A549 (cell line): ENCODE measurements around the gene SPOCK2. TPM values are rescaled to one million over a fixed set of nuclear protein-coding genes. Genes with fewer than 3 reads are reported as not detected.
"Not testable (repeated sequence)": the region's sequence is repeated elsewhere in the genome, so short reads cannot be mapped to it uniquely, and the experiment has no call there.

Source experiments
- ATAC-seq, 2 experiments: fragments of 200-7000 bp in 1 of 2; fragments of >200 bp in 1 of 2; cut with Nextera tagmentation in 1 of 2; cut with Tn5 transposase in 1 of 2; 3 replicates each; pipeline versions ENCODE4 v1.8.0 to v1.9.1; 2018 to 2020; ENCODE audit warnings: mild to moderate bottlenecking in 1 of 2, moderate library complexity in 1 of 2
- CTCF ChIA-PET: fragments of 300-600 bp; sonication (Branson Sonifier 250); formaldehyde crosslinking; extraction: SDS; loops from one replicate; lab custom pipeline; 2021; ENCODE audit warnings: antibody characterized with exemption, inconsistent platforms; lab: Yijun Ruan, JAX
- POLR2A ChIA-PET: fragments of 350-600 bp; formaldehyde crosslinking; extraction: SDS; loops from one replicate; lab custom pipeline; 2021; ENCODE audit warnings: antibody characterized with exemption, inconsistent platforms; lab: Yijun Ruan, JAX
- DNase-seq, 2 experiments: peaks; one replicate each; pipeline versions ENCODE4 v3.0.0 to v3.0.0-alpha.2; 2011 to 2016; ENCODE audit warnings: low read depth in 1 of 2, low spot score in 1 of 2
- FAIRE-seq: peaks from 2 replicates; lab custom pipeline; 2011; peaks lifted over from hg19 to GRCh38; lab: Jason Lieb, UNC
- H3K27ac ChIP-seq, 2 experiments: fragments of >200 bp; sonication (Bioruptor Twin); formaldehyde crosslinking; 3 replicates each; pipeline ENCODE4 v1.5.1; 2016 to 2017
- H3K4me1 ChIP-seq: fragments of >200 bp; sonication (Bioruptor Twin); formaldehyde crosslinking; 3 replicates; pipeline ENCODE4 v1.6.1; 2016
- H3K4me2 ChIP-seq: fragments of >200 bp; sonication (Bioruptor Twin); formaldehyde crosslinking; 3 replicates; pipeline ENCODE4 v1.6.1; 2016
- H3K4me3 ChIP-seq: fragments of >200 bp; sonication (Bioruptor Twin); formaldehyde crosslinking; 3 replicates; pipeline ENCODE4 v1.5.1; 2016
- H3K9me3 ChIP-seq: fragments of >200 bp; sonication (Bioruptor Twin); formaldehyde crosslinking; 3 replicates; pipeline ENCODE4 v1.6.1; 2016
- EHMT2 ChIP-seq: fragments of 200-600 bp; sonication (generic); IDR thresholded peaks from 2 replicates; pipeline ENCODE4 v1.6.1; 2016; ENCODE audit warnings: antibody characterized with exemption, low read depth, mild to moderate bottlenecking, moderate library complexity
- ESRRA ChIP-seq: fragments of 150-350 bp; IDR thresholded peaks from 2 replicates; pipeline ENCODE4 v1.6.1; 2014; ENCODE audit warnings: mild to moderate bottlenecking, low read length, borderline replicate concordance
- FOXS1 ChIP-seq: fragments of 250-450 bp; sonication (Bioruptor Pico); IDR thresholded peaks from 2 replicates; pipeline ENCODE4 v1.5.0; 2020; ENCODE audit warnings: mild to moderate bottlenecking, moderate library complexity
- GATA3 ChIP-seq: IDR thresholded peaks from 2 replicates; pipeline ENCODE4 v1.6.1; 2012; ENCODE audit warnings: borderline replicate concordance
- HDAC2 ChIP-seq: fragments of 200-600 bp; sonication (generic); IDR thresholded peaks from 2 replicates; pipeline ENCODE4 v1.6.1; 2016
- PBX3 ChIP-seq: IDR thresholded peaks from 2 replicates; pipeline ENCODE4 v1.6.1; 2012
- RAD21 ChIP-seq, 2 experiments: fragments of >200 bp in 1 of 2; sonication (Bioruptor Twin) in 1 of 2; formaldehyde crosslinking in 1 of 2; IDR thresholded peaks in 1 of 2; conservative IDR thresholded peaks in 1 of 2; 2 replicates in 1 of 2; 3 replicates in 1 of 2; pipeline ENCODE4 v1.6.1; 2012 to 2018; ENCODE audit warnings: inconsistent platforms in 1 of 2
- RFX5 ChIP-seq: fragments of 450-650 bp; IDR thresholded peaks from 2 replicates; pipeline ENCODE4 v1.7.1; 2014; ENCODE audit warnings: antibody characterized with exemption, mild to moderate bottlenecking, moderate library complexity
- ZSCAN20 ChIP-seq: fragments of 250-450 bp; sonication (Bioruptor Pico); IDR thresholded peaks from 2 replicates; pipeline ENCODE4 v1.8.0; 2022; ENCODE audit warnings: mild to moderate bottlenecking, moderate library complexity
- WGBS: methylation state at CpG from one replicate; pipeline ENCODE4 v1.1.6; 2017; ENCODE audit errors: missing lambda C conversion rate; 5-methylcytosine and 5-hydroxymethylcytosine counted together
- polyA plus RNA-seq, 4 experiments: library from polyadenylated mRNA; depleted of rRNA in 3 of 4; stranded (reverse); fragments of >200 nt; fragmentation: RNase III in 1 of 4; extraction: RNeasy Plus Mini Kit Qiagen cat#74134 plus additional on column Dnase treatment in 1 of 4; gene quantifications; 2 replicates in 3 of 4; 3 replicates in 1 of 4; pipeline ENCODE4 v1.2.3, GENCODE V29; 2011 to 2017
- TF ChIP-seq, protein P1 (sequence below): fragments of >200 bp; sonication (Bioruptor Twin); formaldehyde crosslinking; IDR thresholded peaks from 2 replicates; pipeline ENCODE4 v1.6.1; 2016

SPOCK2 gene
- polyA plus RNA-seq, 2 of the 4 experiments (the other 2 are of a cell fraction), result 0.52 to 0.67 TPM

GRCh38 chr10:72037266-72037665 is 51.1 kb downstream of the SPOCK2 start:
- 81% methylated on average over 8 of the region's 8 CpGs for WGBS
- no peak overlapping the region for H3K27ac ChIP-seq
- CTCF ChIA-PET, result interaction anchor here (1.1 to 22.0 kb wide), 5 partner anchors 11 to 141 kb away, joined by 3 to 207 read pairs (median 15); no protein-coding TSS in a partner anchor
- ATAC-seq (no peak), FAIRE-seq (no peak), DNase-seq (no peak)
- TF ChIP-seq EHMT2, result no peak
- TF ChIP-seq PBX3, result no peak
- POLR2A ChIA-PET, result no interaction called here
- H3K9me3 ChIP-seq, result no peaks in the 10 kb centered on the region
- H3K4me2 ChIP-seq, result no peak overlapping the region
- H3K4me1 ChIP-seq, result peaks cover 18% of the 10 kb centered on the region
- H3K4me3 ChIP-seq, result no peak overlapping the region

DNA sequence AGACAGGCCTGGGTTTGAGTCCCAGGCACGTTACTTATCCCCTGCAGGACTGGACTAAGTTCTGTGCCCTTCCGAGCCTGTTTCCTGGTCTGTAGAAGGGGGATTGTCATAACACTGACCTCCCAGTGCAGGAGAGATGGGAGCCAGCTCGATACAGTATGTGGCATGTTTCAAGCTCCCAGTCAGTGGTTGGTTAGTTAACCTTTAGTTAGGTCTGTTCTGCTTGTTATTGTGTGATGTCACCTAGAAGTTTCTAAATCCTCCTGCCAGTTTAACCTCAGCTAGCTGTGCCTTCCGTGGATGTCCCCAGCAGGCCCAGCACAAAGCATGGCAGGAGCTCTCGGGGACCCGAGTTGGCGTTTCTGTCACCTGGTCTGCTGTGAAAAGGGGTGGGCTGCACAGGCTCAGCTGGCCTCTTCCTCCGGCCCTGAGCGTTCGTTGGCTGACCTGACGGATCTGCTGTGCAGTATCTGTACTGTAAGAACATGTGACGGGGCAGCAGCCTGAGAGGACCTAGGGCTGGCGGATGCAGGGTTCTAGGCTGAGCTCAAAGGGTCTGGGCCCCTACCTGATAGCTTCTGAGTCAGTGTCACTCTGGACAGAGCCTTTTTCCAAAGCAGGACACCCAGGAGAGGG is 53.0 kb downstream of the SPOCK2 start:
- ChIA-PET CTCF (interaction anchor here (0.9 to 22.0 kb wide), 4 partner anchors 11 to 139 kb away, joined by 3 to 207 read pairs (median 39); no protein-coding TSS in a partner anchor), POLR2A (no interaction called here)
- no peak overlapping the region; a peak in 1 of 6 replicates for H3K27ac ChIP-seq
- no peak overlapping the region for H3K4me3 ChIP-seq
- peaks cover 18% of the 10 kb centered on the region for H3K4me1 ChIP-seq
- no peak for DNase-seq
- no peak overlapping the region for H3K4me2 ChIP-seq
- no peaks in the 10 kb centered on the region for H3K9me3 ChIP-seq
- FAIRE-seq, result no peak
- WGBS, result 80% methylated on average over 7 of the region's 13 CpGs
- no peak for ATAC-seq
- TF ChIP-seq, protein P1, sequence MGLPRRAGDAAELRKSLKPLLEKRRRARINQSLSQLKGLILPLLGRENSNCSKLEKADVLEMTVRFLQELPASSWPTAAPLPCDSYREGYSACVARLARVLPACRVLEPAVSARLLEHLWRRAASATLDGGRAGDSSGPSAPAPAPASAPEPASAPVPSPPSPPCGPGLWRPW, result no peak

GRCh38 chr10:72034761-72035160 is 53.6 kb downstream of the SPOCK2 start:
- WGBS, result 87% methylated on average over 4 of the region's 4 CpGs
- CTCF ChIA-PET, result interaction anchor here (1.8 to 22.0 kb wide), 3 partner anchors 12 to 138 kb away, joined by 6 to 207 read pairs (median 72); no protein-coding TSS in a partner anchor
- DNase-seq, result no peak
- no peak for TF ChIP-seq HDAC2
- TF ChIP-seq ZSCAN20 (CRISPR knock-in tag), result no peak
- no peak for TF ChIP-seq ESRRA
- TF ChIP-seq RAD21 (conservative IDR thresholded peaks at IDR 0.05 in 1 of 2, IDR thresholded peaks at IDR 0.05 in 1 of 2), result no peak
- no peak for TF ChIP-seq GATA3
- no peak for TF ChIP-seq FOXS1 (CRISPR knock-in tag)
- Histone ChIP-seq H3K27ac (no peak overlapping the region), H3K4me2 (no peak overlapping the region), H3K4me1 (peaks cover 18% of the 10 kb centered on the region), H3K4me3 (no peak overlapping the region), H3K9me3 (no peaks in the 10 kb centered on the region)
- POLR2A ChIA-PET, result no interaction called here
- no peak for FAIRE-seq
- ATAC-seq, result no peak

DNA sequence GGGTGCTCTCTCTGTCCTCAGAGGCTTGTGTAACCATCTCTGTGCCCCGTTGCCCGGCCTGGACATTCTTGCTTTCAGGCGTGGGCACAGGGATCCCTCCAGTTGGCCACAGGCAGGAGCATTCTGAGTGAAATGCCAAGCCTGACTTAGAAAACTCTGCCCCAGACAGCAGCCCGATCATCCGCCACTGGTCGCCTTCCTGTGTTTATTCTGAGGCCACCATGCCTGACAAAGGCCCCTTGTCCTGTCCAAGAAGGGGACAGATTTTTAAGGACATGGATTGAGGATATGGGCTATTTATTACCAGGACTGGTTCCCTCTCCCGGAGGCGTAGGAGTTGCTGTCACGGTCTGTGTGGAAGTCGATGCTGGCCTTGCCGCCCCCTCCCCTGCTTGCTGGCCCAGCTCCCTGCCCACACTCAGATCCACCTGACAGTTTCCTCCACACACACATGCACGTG is 54.3 kb downstream of the SPOCK2 start:
- ChIA-PET CTCF (interaction anchor here (9.3 to 22.0 kb wide), 2 partner anchors 13 to 81 kb away, joined by 72 to 207 read pairs; no protein-coding TSS in a partner anchor), POLR2A (no interaction called here)
- Histone ChIP-seq H3K4me2 (no peak overlapping the region), H3K4me3 (no peak overlapping the region), H3K9me3 (no peaks in the 10 kb centered on the region), H3K27ac (no peak overlapping the region), H3K4me1 (peaks cover 17% of the 10 kb centered on the region)
- FAIRE-seq (no peak), ATAC-seq (no peak), DNase-seq (no peak)
- 80% methylated on average over 11 of the region's 12 CpGs for WGBS
- no peak for TF ChIP-seq RFX5

- POLR2A ChIA-PET, H3K4me2 ChIP-seq, DNase-seq, ATAC-seq, FAIRE-seq, H3K4me3 ChIP-seq, H3K27ac ChIP-seq, H3K9me3 ChIP-seq: not testable (repeated sequence)
- WGBS, result 71% methylated on average over 10 of the region's 11 CpGs
- H3K4me1 ChIP-seq, result peaks cover 14% of the 10 kb centered on the region
- CTCF ChIA-PET, result interaction anchor here (0.6 to 22.0 kb wide), 8 partner anchors 9 to 305 kb away, joined by 3 to 207 read pairs (median 5); no protein-coding TSS in a partner anchor
Measured at GRCh38 chr10:72032409-72033162, 55.8 kb downstream of the SPOCK2 start.
